ENCODE data around the gene SIGLEC1. TPM values are rescaled to one million over a fixed set of nuclear protein-coding genes. Genes with fewer than 3 reads are reported as not detected.

The SIGLEC1 gene
- total and polyA plus RNA-seq, 2 donors (not counting 1 experiment from before 2014, with no cell fraction given): not detected

DNA sequence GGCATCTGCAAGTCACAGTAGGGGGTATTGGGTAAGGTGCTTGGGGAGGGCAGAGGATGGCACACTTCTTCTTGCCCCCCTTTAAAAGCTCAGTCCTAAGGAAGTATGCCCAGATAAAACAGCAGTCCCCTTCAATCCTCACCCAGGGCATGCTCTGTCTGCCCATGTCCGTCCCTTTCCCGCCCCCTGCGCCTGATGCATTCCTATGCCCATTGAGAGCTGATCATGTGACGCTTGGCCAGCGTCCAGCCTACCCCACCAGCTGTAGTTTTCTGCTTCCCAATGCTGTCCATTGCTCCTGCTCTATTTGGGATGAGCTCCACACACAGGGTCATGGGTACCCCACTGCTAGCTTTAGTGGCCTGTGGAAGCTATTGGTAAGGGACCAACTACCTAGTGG lies 8.3 kb downstream of the SIGLEC1 start:
- Histone ChIP-seq H3K4me3 (replicated peaks in 1 of 4; ENCODE audit: control extremely low read depth in 1 of 4, insufficient read depth in 1 of 4, low read depth in 3 of 4, low read length in 4 of 4) (no peak overlapping the region), H2AFZ (ENCODE audit: low read length) (no peak overlapping the region), H3K27me3 (ENCODE audit: control insufficient read depth, insufficient read depth, low read length) (peaks cover 3% of the 10 kb centered on the region), H3K27ac (ENCODE audit: insufficient read depth, low read length) (no peak overlapping the region), H3K9me3 (ENCODE audit: control insufficient read depth, insufficient read depth, low read depth, low read length) (no peaks in the 10 kb centered on the region), H3K9ac (ENCODE audit: insufficient read depth, low read length) (no peak overlapping the region), H3K4me2 (ENCODE audit: extremely low read depth, insufficient read depth, low read length) (no peak overlapping the region), H3K79me2 (ENCODE audit: control insufficient read depth, insufficient read depth, low read length) (no peaks in the 10 kb centered on the region), H4K20me1 (ENCODE audit: control insufficient read depth, extremely low read depth, insufficient read depth, low read length) (no peaks in the 10 kb centered on the region), H3K4me1 (ENCODE audit: control insufficient read depth, extremely low read depth, insufficient read depth, low read length) (no peaks in the 10 kb centered on the region), H3K36me3 (ENCODE audit: control insufficient read depth, insufficient read depth, low read length) (no peaks in the 10 kb centered on the region)
- TF ChIP-seq EZH2 (IDR thresholded peaks at IDR 0.05; ENCODE audit: low read length, missing control alignments): no peak
- DNase-seq (ENCODE audit: low read depth in 2 of 2): no peak

DNA sequence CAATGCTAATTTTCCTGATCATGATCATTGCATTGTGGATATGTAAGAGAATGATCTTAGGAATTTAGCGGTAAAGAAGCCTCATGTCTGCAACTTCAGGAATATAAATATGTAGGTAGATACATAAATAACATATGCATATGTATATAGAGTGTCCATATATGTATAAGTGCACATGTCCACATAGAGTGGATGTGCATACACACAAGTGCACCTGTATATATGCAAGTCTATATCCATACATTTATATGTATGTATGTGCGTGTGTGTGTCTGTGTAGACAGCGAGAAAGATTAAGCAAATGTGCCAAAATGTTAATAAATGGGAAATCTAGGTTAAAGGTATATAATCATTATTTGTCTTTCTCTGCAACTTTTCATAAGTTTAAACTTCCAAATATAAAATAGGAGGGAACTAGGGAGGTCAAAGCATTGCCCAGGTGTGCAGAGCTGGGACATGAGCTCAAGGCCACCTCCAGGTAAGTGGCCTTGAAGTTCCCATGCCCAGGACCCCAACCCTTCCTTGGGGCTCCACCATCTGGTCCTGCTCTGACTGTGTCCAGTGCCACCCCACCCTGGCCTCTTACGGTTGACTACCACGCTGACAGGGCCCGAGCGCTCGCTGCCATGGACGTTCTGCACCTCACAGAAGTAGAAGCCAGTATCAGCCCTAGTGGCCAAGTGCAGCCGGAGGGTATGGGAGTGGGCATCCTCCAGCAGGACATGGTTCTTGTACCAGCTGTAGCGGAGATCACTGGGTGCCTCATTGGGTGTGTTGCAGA lies 9.6 kb downstream of the SIGLEC1 start:
- H3K36me3 ChIP-seq (ENCODE audit: control insufficient read depth, insufficient read depth, low read length): no peaks in the 10 kb centered on the region
- H3K27me3 ChIP-seq (ENCODE audit: control insufficient read depth, insufficient read depth, low read length): peaks cover 3% of the 10 kb centered on the region
- H3K9me3 ChIP-seq (ENCODE audit: control insufficient read depth, insufficient read depth, low read depth, low read length): no peaks in the 10 kb centered on the region
- no peak overlapping the region for H3K27ac ChIP-seq (ENCODE audit: insufficient read depth, low read length)
- no peaks in the 10 kb centered on the region for H3K4me1 ChIP-seq (ENCODE audit: control insufficient read depth, extremely low read depth, insufficient read depth, low read length)
- no peak overlapping the region for H3K4me2 ChIP-seq (ENCODE audit: extremely low read depth, insufficient read depth, low read length)
- no peak overlapping the region for H2AFZ ChIP-seq (ENCODE audit: low read length)
- H4K20me1 ChIP-seq (ENCODE audit: control insufficient read depth, extremely low read depth, insufficient read depth, low read length): no peaks in the 10 kb centered on the region
- TF ChIP-seq EZH2 (IDR thresholded peaks at IDR 0.05; ENCODE audit: low read length, missing control alignments): no peak
- TF ChIP-seq, protein P1, sequence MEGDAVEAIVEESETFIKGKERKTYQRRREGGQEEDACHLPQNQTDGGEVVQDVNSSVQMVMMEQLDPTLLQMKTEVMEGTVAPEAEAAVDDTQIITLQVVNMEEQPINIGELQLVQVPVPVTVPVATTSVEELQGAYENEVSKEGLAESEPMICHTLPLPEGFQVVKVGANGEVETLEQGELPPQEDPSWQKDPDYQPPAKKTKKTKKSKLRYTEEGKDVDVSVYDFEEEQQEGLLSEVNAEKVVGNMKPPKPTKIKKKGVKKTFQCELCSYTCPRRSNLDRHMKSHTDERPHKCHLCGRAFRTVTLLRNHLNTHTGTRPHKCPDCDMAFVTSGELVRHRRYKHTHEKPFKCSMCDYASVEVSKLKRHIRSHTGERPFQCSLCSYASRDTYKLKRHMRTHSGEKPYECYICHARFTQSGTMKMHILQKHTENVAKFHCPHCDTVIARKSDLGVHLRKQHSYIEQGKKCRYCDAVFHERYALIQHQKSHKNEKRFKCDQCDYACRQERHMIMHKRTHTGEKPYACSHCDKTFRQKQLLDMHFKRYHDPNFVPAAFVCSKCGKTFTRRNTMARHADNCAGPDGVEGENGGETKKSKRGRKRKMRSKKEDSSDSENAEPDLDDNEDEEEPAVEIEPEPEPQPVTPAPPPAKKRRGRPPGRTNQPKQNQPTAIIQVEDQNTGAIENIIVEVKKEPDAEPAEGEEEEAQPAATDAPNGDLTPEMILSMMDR (conservative IDR thresholded peaks at IDR 0.05 in 1 of 2, IDR thresholded peaks at IDR 0.05 in 1 of 2; ENCODE audit: low read depth in 1 of 2, low read length in 2 of 2): no peak
- H3K79me2 ChIP-seq (ENCODE audit: control insufficient read depth, insufficient read depth, low read length): no peaks in the 10 kb centered on the region
- no peak overlapping the region for H3K4me3 ChIP-seq (replicated peaks in 1 of 4; ENCODE audit: control extremely low read depth in 1 of 4, insufficient read depth in 1 of 4, low read depth in 3 of 4, low read length in 4 of 4)
- DNase-seq (ENCODE audit: low read depth in 2 of 2): no peak
- no peak overlapping the region for H3K9ac ChIP-seq (ENCODE audit: insufficient read depth, low read length)

DNA sequence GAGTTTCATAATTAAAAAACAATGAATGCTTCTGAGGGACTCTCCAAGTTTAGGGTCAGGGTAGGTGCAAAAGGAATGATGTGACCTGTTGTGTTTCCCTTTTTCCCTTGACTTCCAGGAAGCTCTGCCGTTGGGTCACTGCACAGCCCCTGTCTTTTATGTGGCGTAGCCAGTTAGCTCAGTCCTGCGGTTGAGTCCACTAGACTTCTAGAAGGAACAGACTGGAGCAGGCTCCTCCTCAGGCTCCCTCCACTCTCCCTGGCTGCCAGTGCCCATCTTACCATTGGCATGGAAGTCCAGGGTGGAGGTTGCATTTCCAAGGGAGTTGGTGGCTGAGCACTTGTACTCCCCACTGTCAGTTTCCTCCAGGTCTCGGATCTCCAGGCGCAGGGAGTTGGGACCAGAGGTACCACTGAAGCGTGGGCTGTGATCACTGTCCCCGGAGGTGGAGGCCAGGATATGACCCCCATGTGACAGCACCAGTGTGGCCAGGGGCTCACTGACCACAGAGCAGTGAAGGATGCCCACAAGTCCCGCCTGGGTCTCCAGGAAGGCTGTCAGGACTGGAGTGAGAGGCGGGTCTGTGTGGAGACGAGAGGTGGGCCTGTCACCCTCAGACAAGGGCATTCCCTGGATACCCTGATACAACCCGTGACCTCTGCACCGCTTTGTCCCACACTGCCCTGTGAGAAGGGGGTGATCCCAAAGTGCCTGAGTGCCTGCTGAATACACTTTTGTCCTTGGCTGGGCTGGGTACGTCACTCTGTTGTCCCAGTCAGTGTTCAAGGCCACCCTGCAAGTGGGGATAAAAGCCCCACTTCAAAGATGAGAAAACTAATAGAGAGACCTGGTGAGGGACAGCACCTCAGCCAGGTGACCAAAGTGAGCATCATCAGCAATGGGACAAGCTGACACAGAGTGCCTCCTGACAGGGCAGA lies 11.1 kb downstream of the SIGLEC1 start:
- DNase-seq (ENCODE audit: low read depth in 2 of 2): no peak
- Histone ChIP-seq H3K9ac (ENCODE audit: insufficient read depth, low read length) (no peak overlapping the region), H3K4me2 (ENCODE audit: extremely low read depth, insufficient read depth, low read length) (no peak overlapping the region), H3K79me2 (ENCODE audit: control insufficient read depth, insufficient read depth, low read length) (no peaks in the 10 kb centered on the region), H3K27ac (ENCODE audit: insufficient read depth, low read length) (no peak overlapping the region), H3K9me3 (ENCODE audit: control insufficient read depth, insufficient read depth, low read depth, low read length) (no peaks in the 10 kb centered on the region), H3K27me3 (ENCODE audit: control insufficient read depth, insufficient read depth, low read length) (peaks cover 3% of the 10 kb centered on the region), H3K4me3 (replicated peaks in 1 of 4; ENCODE audit: control extremely low read depth in 1 of 4, insufficient read depth in 1 of 4, low read depth in 3 of 4, low read length in 4 of 4) (no peak overlapping the region), H3K4me1 (ENCODE audit: control insufficient read depth, extremely low read depth, insufficient read depth, low read length) (no peaks in the 10 kb centered on the region), H3K36me3 (ENCODE audit: control insufficient read depth, insufficient read depth, low read length) (no peaks in the 10 kb centered on the region), H4K20me1 (ENCODE audit: control insufficient read depth, extremely low read depth, insufficient read depth, low read length) (no peaks in the 10 kb centered on the region), H2AFZ (ENCODE audit: low read length) (no peak overlapping the region)
- TF ChIP-seq EZH2 (IDR thresholded peaks at IDR 0.05; ENCODE audit: low read length, missing control alignments): no peak
- TF ChIP-seq, protein P1 (conservative IDR thresholded peaks at IDR 0.05 in 1 of 2, IDR thresholded peaks at IDR 0.05 in 1 of 2; ENCODE audit: low read depth in 1 of 2, low read length in 2 of 2): no peak

Measured in fibroblast of lung (primary cell).